Activated effector memory CD4-positive, alpha-beta T cell treated with anti-CD3 and anti-CD28 coated beads, Interleukin-2, amount 50 U/mL, for 16 hours (primary cell): ENCODE results near the gene SLAIN2.
"Not testable (repeated sequence)": the region's sequence is repeated elsewhere in the genome, so short reads cannot be mapped to it uniquely, and the experiment has no call there.

Experiments used
- DNase-seq: peaks from one replicate; pipeline ENCODE4 v3.0.0-alpha.2; 2020

The SLAIN2 gene

GRCh38 chr4:48340965-48341775, at the start of gene SLAIN2:
TSS of gene SLAIN2 (plus strand) at chr4:48341529. CDS start at chr4:48341740, 211 bp downstream.
- DNase-seq: peak; percentile 99

GRCh38 chr4:48292218-48292790, 49.0 kb upstream of the SLAIN2 start:
- not testable (repeated sequence) for DNase-seq

GRCh38 chr4:48295116-48295515, 46.2 kb upstream of the SLAIN2 start:
- DNase-seq: no peak

- DNase-seq: no peak
These were observed 45.0 kb upstream of the SLAIN2 start for GRCh38 chr4:48296365-48296764.

- DNase-seq: no peak
These were observed 44.0 kb upstream of the SLAIN2 start for GRCh38 chr4:48297256-48297846.

- DNase-seq: no peak
These were observed 41.8 kb upstream of the SLAIN2 start for GRCh38 chr4:48299560-48299959.

- no peak for DNase-seq
These were observed 41.3 kb upstream of the SLAIN2 start for GRCh38 chr4:48300004-48300403.

- DNase-seq: no peak
These were observed 35.8 kb upstream of the SLAIN2 start for GRCh38 chr4:48305508-48305907.

GRCh38 chr4:48307528-48307927, 33.8 kb upstream of the SLAIN2 start:
- no peak for DNase-seq

GRCh38 chr4:48308901-48309300, 32.4 kb upstream of the SLAIN2 start:
- DNase-seq: no peak

- no peak for DNase-seq
These were observed 29.4 kb upstream of the SLAIN2 start for GRCh38 chr4:48311896-48312295.

GRCh38 chr4:48314746-48315145, 26.6 kb upstream of the SLAIN2 start:
- not testable (repeated sequence) for DNase-seq

GRCh38 chr4:48315728-48316630, 25.4 kb upstream of the SLAIN2 start:
- DNase-seq: no peak

GRCh38 chr4:48321312-48321711, 20.0 kb upstream of the SLAIN2 start:
- DNase-seq: no peak

- no peak for DNase-seq
These were observed 19.3 kb upstream of the SLAIN2 start for GRCh38 chr4:48322063-48322462.

- DNase-seq: no peak
These were observed 17.0 kb upstream of the SLAIN2 start for GRCh38 chr4:48324281-48324680.

GRCh38 chr4:48329193-48329592, 12.1 kb upstream of the SLAIN2 start:
- DNase-seq: no peak

- DNase-seq: no peak
These were observed 11.4 kb upstream of the SLAIN2 start for GRCh38 chr4:48329976-48330375.

GRCh38 chr4:48331577-48332330, 9.6 kb upstream of the SLAIN2 start:
- DNase-seq: no peak

- no peak for DNase-seq
These were observed 8.7 kb upstream of the SLAIN2 start for GRCh38 chr4:48332661-48333060.

- no peak for DNase-seq
These were observed 7.7 kb upstream of the SLAIN2 start for GRCh38 chr4:48333587-48333986.

GRCh38 chr4:48334236-48334635, 7.1 kb upstream of the SLAIN2 start:
- no peak for DNase-seq
